ENCODE results near the gene MIS12.

- TF ChIP-seq POLR2AphosphoS5 (IDR thresholded peaks at IDR 0.05; ENCODE audit: low read depth, low read length) (no peak), CTCF (IDR thresholded peaks at IDR 0.05 in 2 of 3, conservative IDR thresholded peaks at IDR 0.05 in 1 of 3; ENCODE audit: borderline replicate concordance in 1 of 3, insufficient read depth in 1 of 3, low read depth in 2 of 3, low read length in 2 of 3) (no peak), MAX (IDR thresholded peaks at IDR 0.05) (no peak), JUND (IDR thresholded peaks at IDR 0.05) (no peak), YY1 (IDR thresholded peaks at IDR 0.05; ENCODE audit: extremely low read depth, insufficient replicate concordance, low read depth, low read length) (no peak), ATF3 (IDR thresholded peaks at IDR 0.05) (no peak), EGR1 (IDR thresholded peaks at IDR 0.05; ENCODE audit: low read depth) (no peak), EZH2phosphoT487 (IDR thresholded peaks at IDR 0.05; ENCODE audit: borderline replicate concordance) (no peak), SP1 (IDR thresholded peaks at IDR 0.05; ENCODE audit: low read depth) (no peak), SIN3A (IDR thresholded peaks at IDR 0.05; ENCODE audit: low read depth) (no peak), POLR2A (IDR thresholded peaks at IDR 0.05; ENCODE audit: borderline replicate concordance, extremely low read depth, insufficient read depth, insufficient read length) (no peak)
These were observed 14.4 kb downstream of the MIS12 start for GRCh38 chr17:5500589-5501391.
